HCT116 (cell line): ENCODE measurements around the gene MRAS. TPM values are rescaled to one million over a fixed set of nuclear protein-coding genes. Genes with fewer than 3 reads are reported as not detected.

Experiments used
- ATAC-seq: fragments of 200-7000 bp; cut with Tn5 transposase; 2 replicates; pipeline ENCODE4 v1.9.1; 2020; ENCODE audit warnings: mild to moderate bottlenecking, moderate library complexity
- BruUV-seq: library from RNA; stranded (reverse); fragments of 400-500 nt; replicated peaks from 2 replicates; lab custom pipeline; 2021; lab: Mats Ljungman, UMichigan
- CTCF ChIA-PET: fragments of 300-600 bp; sonication (Branson Sonifier 250); formaldehyde crosslinking; loops from one replicate; lab custom pipeline; 2021; ENCODE audit warnings: antibody characterized with exemption; lab: Charles Lee
- POLR2A ChIA-PET: fragments of 300-600, 350-600 bp; sonication (Branson Sonifier 250); formaldehyde crosslinking; loops from one replicate; lab custom pipeline; 2021; ENCODE audit warnings: antibody characterized with exemption; lab: Charles Lee
- RAD21 ChIA-PET, 2 experiments: fragments of 300-600 bp; sonication (Branson Sonifier 250); formaldehyde crosslinking; loops; one replicate each; lab custom pipeline; 2023; ENCODE audit warnings: low total read pairs in 2 of 2; ENCODE audit not compliant: uncharacterized antibody in 2 of 2, unreplicated experiment in 2 of 2, low non-redundant PET in 1 of 2; lab: Charles Lee
- DNase-seq: peaks from one replicate; pipeline ENCODE4 v3.0.0-alpha.2; 2010; ENCODE audit warnings: low read depth, low spot score
- H2AFZ ChIP-seq: fragments of 200-600 bp; shearing (Covaris generic), sonication (generic); 2 replicates; pipeline ENCODE4 v1.6.1; 2017; ENCODE audit warnings: low read depth, mixed run types, mixed read lengths, antibody characterized with exemption, low read length; ENCODE audit not compliant: poor library complexity, severe bottlenecking
- H3K27ac ChIP-seq: 2 replicates; pipeline ENCODE4 v1.5.1; 2012; ENCODE audit warnings: low read depth, low read length
- H3K27me3 ChIP-seq: fragments of 200-600 bp; sonication (generic); 2 replicates; pipeline ENCODE4 v1.6.1; 2016; ENCODE audit warnings: mixed run types, low read length, mixed read lengths; ENCODE audit not compliant: insufficient read depth
- H3K36me3 ChIP-seq, 2 experiments: fragments of 200-500 bp in 1 of 2; fragments of 200-600 bp in 1 of 2; sonication (Bioruptor generic) in 1 of 2; sonication (generic) in 1 of 2; 2 replicates each; pipeline versions ENCODE4 v1.5.1 to v1.6.1; 2014 to 2016; ENCODE audit warnings: low read length in 2 of 2, inconsistent platforms in 1 of 2, mixed read lengths in 1 of 2, mixed run types in 1 of 2; ENCODE audit not compliant: insufficient read depth in 2 of 2, control insufficient read depth in 1 of 2
- H3K4me1 ChIP-seq, 2 experiments: fragments of 200-600 bp in 1 of 2; sonication (generic) in 1 of 2; 2 replicates each; pipeline versions ENCODE4 v1.5.1 to v1.6.1; 2012 to 2017; ENCODE audit warnings: low read length in 2 of 2, inconsistent platforms in 1 of 2, mild to moderate bottlenecking in 1 of 2, mixed read lengths in 1 of 2, mixed run types in 1 of 2, moderate library complexity in 1 of 2; ENCODE audit not compliant: insufficient read depth in 2 of 2, control insufficient read depth in 1 of 2
- H3K4me2 ChIP-seq: fragments of 200-600 bp; sonication (generic); 2 replicates; pipeline ENCODE4 v1.6.1; 2017; ENCODE audit warnings: mixed run types, low read length, mixed read lengths
- H3K4me3 ChIP-seq, 2 experiments: fragments of 200-600 bp in 1 of 2; sonication (generic) in 1 of 2; replicated peaks in 1 of 2; 2 replicates each; pipeline ENCODE4 v1.5.1; 2011 to 2016; ENCODE audit warnings: low read length in 2 of 2, control low read depth in 1 of 2, low read depth in 1 of 2, mild to moderate bottlenecking in 1 of 2, mixed read lengths in 1 of 2, mixed run types in 1 of 2
- H3K79me2 ChIP-seq: fragments of 200-600 bp; sonication (generic); 2 replicates; pipeline ENCODE4 v1.6.1; 2017; ENCODE audit warnings: mild to moderate bottlenecking, mixed run types, low read length, moderate library complexity, mixed read lengths; ENCODE audit not compliant: insufficient read depth
- H3K9ac ChIP-seq: fragments of 200-600 bp; sonication (generic); 2 replicates; pipeline ENCODE4 v1.6.1; 2016; ENCODE audit warnings: low read length, mixed read lengths
- H3K9me2 ChIP-seq: fragments of 200-600 bp; sonication (generic), shearing (Covaris generic); 2 replicates; pipeline ENCODE4 v1.6.1; 2017; ENCODE audit warnings: mixed run types, mild to moderate bottlenecking, moderate library complexity; ENCODE audit not compliant: insufficient read depth
- H3K9me3 ChIP-seq, 2 experiments: fragments of 200-500 bp in 1 of 2; fragments of 200-600 bp in 1 of 2; sonication (Bioruptor generic) in 1 of 2; sonication (generic) in 1 of 2; 2 replicates each; pipeline ENCODE4 v1.6.1; 2014 to 2017; ENCODE audit warnings: low read length in 2 of 2, mixed read lengths in 2 of 2, inconsistent platforms in 1 of 2, low read depth in 1 of 2, mild to moderate bottlenecking in 1 of 2, mixed run types in 1 of 2, moderate library complexity in 1 of 2; ENCODE audit not compliant: control insufficient read depth in 1 of 2, insufficient read depth in 1 of 2
- H4K20me1 ChIP-seq: fragments of 200-600 bp; sonication (generic), shearing (Covaris generic); 2 replicates; pipeline ENCODE4 v1.6.1; 2017; ENCODE audit warnings: mixed run types, mild to moderate bottlenecking, moderate library complexity; ENCODE audit not compliant: insufficient read depth
- CEBPB ChIP-seq: IDR thresholded peaks from 2 replicates; pipeline ENCODE4 v1.6.1; 2012; ENCODE audit warnings: low read depth
- CTCF ChIP-seq, 3 experiments: fragments of 200-600 bp in 1 of 3; sonication (generic) in 1 of 3; IDR thresholded peaks in 2 of 3; conservative IDR thresholded peaks in 1 of 3; 2 replicates each; pipeline ENCODE4 v1.5.1; 2012 to 2017; ENCODE audit warnings: low read depth in 2 of 3, low read length in 2 of 3, antibody characterized with exemption in 1 of 3, borderline replicate concordance in 1 of 3, control low read depth in 1 of 3, mild to moderate bottlenecking in 1 of 3, mixed read lengths in 1 of 3, mixed run types in 1 of 3, moderate library complexity in 1 of 3; ENCODE audit not compliant: insufficient read depth in 1 of 3
- EGR1 ChIP-seq: IDR thresholded peaks from 2 replicates; pipeline ENCODE4 v1.6.1; 2012; ENCODE audit warnings: low read depth
- ELF1 ChIP-seq: IDR thresholded peaks from 2 replicates; pipeline ENCODE4 v1.6.1; 2012; ENCODE audit warnings: low read depth, borderline replicate concordance
- EZH2phosphoT487 ChIP-seq: fragments of 200-600 bp; IDR thresholded peaks from 2 replicates; pipeline ENCODE4 v1.6.1; 2018; ENCODE audit warnings: antibody characterized with exemption, borderline replicate concordance
- FOSL1 ChIP-seq: IDR thresholded peaks from 2 replicates; pipeline ENCODE4 v1.6.1; 2012; ENCODE audit warnings: low read depth
- JUND ChIP-seq: IDR thresholded peaks from 2 replicates; pipeline ENCODE4 v1.6.1; 2012
- MAX ChIP-seq: IDR thresholded peaks from 2 replicates; pipeline ENCODE4 v1.6.1; 2012
- POLR2A ChIP-seq: IDR thresholded peaks from 2 replicates; pipeline ENCODE4 v1.7.0; 2011; ENCODE audit warnings: borderline replicate concordance; ENCODE audit not compliant: insufficient read depth, insufficient read length; ENCODE audit errors: extremely low read depth
- POLR2AphosphoS5 ChIP-seq: IDR thresholded peaks from 2 replicates; pipeline ENCODE4 v1.6.1; 2011; ENCODE audit warnings: mild to moderate bottlenecking, low read depth, low read length, moderate library complexity
- RAD21 ChIP-seq: IDR thresholded peaks from 2 replicates; pipeline ENCODE4 v1.6.1; 2012; ENCODE audit warnings: low read depth, mild to moderate bottlenecking
- REST ChIP-seq: IDR thresholded peaks from 2 replicates; pipeline ENCODE4 v1.6.1; 2012; ENCODE audit warnings: low read depth
- SIN3A ChIP-seq: IDR thresholded peaks from 2 replicates; pipeline ENCODE4 v1.6.1; 2012; ENCODE audit warnings: low read depth
- SP1 ChIP-seq: IDR thresholded peaks from 2 replicates; pipeline ENCODE4 v1.6.1; 2012; ENCODE audit warnings: low read depth
- SRF ChIP-seq: IDR thresholded peaks from 2 replicates; pipeline ENCODE4 v1.6.1; 2012; ENCODE audit warnings: low read depth
- TCF7L2 ChIP-seq: IDR thresholded peaks from 2 replicates; pipeline ENCODE4 v1.7.0; 2011; ENCODE audit warnings: borderline replicate concordance, inconsistent platforms; ENCODE audit not compliant: insufficient read depth, insufficient read length; ENCODE audit errors: extremely low read depth
- YY1 ChIP-seq: IDR thresholded peaks from 2 replicates; pipeline ENCODE4 v1.6.1; 2011; ENCODE audit warnings: low read length, low read depth, moderate library complexity, mild to moderate bottlenecking; ENCODE audit not compliant: insufficient replicate concordance; ENCODE audit errors: extremely low read depth
- ZFX ChIP-seq: fragments of 450-650 bp; IDR thresholded peaks from 2 replicates; pipeline ENCODE4 v1.6.1; 2017
- ZNF274 ChIP-seq: fragments of 200-500 bp; sonication (Bioruptor generic); IDR thresholded peaks from 2 replicates; pipeline ENCODE4 v1.6.1; 2014; ENCODE audit warnings: mild to moderate bottlenecking, low read depth, low read length, inconsistent platforms
- intact Hi-C: fragments of 100-400 bp; cut with micrococcal nuclease; formaldehyde crosslinking; loops from 2 replicates; pipeline ENCODE4 v1.10.0; 2022
- total RNA-seq: library from RNA; stranded (reverse); gene quantifications from one replicate; pipeline ENCODE4 v1.2.1, GENCODE V29; 2021; ENCODE audit not compliant: unreplicated experiment
- TF ChIP-seq, protein P1 (sequence below): IDR thresholded peaks from 2 replicates; pipeline ENCODE4 v1.6.1; 2012

Gene MRAS
- total RNA-seq, 1 experiment from 2014 or later, result 13.5 TPM

GRCh38 chr3:138325990-138326389, 22.4 kb upstream of the MRAS start:
- Histone ChIP-seq H3K9me2 (no peaks in the 10 kb centered on the region), H3K4me3 (no peak overlapping the region), H3K4me1 (peaks cover 4 to 26% of the 10 kb centered on the region in 2 experiments; a peak in 3 of 4 replicates), H3K4me2 (no peak overlapping the region), H3K9ac (no peak overlapping the region), H3K9me3 (no peaks in the 10 kb centered on the region), H2AFZ (no peak overlapping the region), H3K27ac (no peak overlapping the region), H4K20me1 (no peaks in the 10 kb centered on the region), H3K27me3 (no peaks in the 10 kb centered on the region), H3K36me3 (no peaks in the 10 kb centered on the region), H3K79me2 (no peaks in the 10 kb centered on the region)
- ChIA-PET RAD21 (no interaction called here), CTCF (interaction anchor here (0.6 kb wide), 1 partner anchor 11 kb away, joined by 6 read pairs; no protein-coding TSS in a partner anchor), POLR2A (no interaction called here)
- intact Hi-C loops, result loop anchor here (5.0 kb wide), 2 partner anchors 209 to 259 kb away; partner anchors contain the start of gene DZIP1L
- no TSS peak for BruUV-seq
- TF ChIP-seq MAX, result no peak
- TF ChIP-seq FOSL1, result no peak
- TF ChIP-seq RAD21, result no peak
- no peak for TF ChIP-seq SP1
- no peak for TF ChIP-seq ELF1
- TF ChIP-seq TCF7L2, result no peak
- no peak for TF ChIP-seq CTCF (IDR thresholded peaks at IDR 0.05 in 2 of 3, conservative IDR thresholded peaks at IDR 0.05 in 1 of 3; ENCODE audit: borderline replicate concordance in 1 of 3, insufficient read depth in 1 of 3, low read depth in 2 of 3, low read length in 2 of 3)
- no peak for TF ChIP-seq YY1
- no peak for TF ChIP-seq SRF
- no peak for TF ChIP-seq ZFX
- no peak for TF ChIP-seq REST
- TF ChIP-seq EZH2phosphoT487, result no peak
- TF ChIP-seq SIN3A, result no peak
- no peak for TF ChIP-seq EGR1
- TF ChIP-seq POLR2A, result no peak
- no peak for TF ChIP-seq CEBPB
- no peak for TF ChIP-seq ZNF274
- TF ChIP-seq JUND, result no peak
- TF ChIP-seq, protein P1, sequence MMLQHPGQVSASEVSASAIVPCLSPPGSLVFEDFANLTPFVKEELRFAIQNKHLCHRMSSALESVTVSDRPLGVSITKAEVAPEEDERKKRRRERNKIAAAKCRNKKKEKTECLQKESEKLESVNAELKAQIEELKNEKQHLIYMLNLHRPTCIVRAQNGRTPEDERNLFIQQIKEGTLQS, result no peak
- TF ChIP-seq POLR2AphosphoS5, result no peak
- DNase-seq, result no peak
- ATAC-seq, result no peak
